ENCODE measurements around the gene GSDME.
A peak's percentile ranks its signal among the peaks of the same experiment; 100 is the strongest.

GSDME gene

GRCh38 chr7:24723178-24723530, 34.1 kb downstream of the GSDME start:
- no peak for DNase-seq (ENCODE audit: low spot score)

- peak; percentile 53 for DNase-seq (ENCODE audit: low spot score)
Measured at GRCh38 chr7:24722386-24723177, 34.7 kb downstream of the GSDME start.

DNA sequence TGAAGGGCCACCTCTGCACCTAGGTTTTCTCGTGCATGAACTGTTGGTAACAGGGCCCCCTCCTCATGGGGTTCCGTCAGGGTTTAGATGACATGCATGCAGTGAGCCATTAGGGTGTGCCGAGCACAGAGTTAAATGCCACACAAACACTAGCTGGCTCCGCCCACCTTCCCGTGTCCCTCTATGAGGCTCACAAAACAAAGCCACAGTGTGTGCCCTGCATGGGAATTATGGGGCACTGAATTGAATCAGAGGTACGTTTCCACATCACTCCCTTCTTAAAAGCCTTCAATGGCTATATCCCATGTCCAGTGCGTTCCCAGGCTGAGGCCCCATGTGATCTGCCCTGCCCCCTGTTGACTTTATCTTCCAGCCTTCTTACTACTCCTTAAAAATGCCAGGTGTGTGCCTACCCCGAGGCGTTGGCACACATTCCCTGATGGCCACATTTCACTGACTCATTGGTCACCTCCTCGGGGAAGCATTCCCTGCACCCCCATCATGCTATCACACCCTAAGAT, 35.7 kb downstream of the GSDME start:
- DNase-seq (ENCODE audit: low spot score) = no peak

DNA sequence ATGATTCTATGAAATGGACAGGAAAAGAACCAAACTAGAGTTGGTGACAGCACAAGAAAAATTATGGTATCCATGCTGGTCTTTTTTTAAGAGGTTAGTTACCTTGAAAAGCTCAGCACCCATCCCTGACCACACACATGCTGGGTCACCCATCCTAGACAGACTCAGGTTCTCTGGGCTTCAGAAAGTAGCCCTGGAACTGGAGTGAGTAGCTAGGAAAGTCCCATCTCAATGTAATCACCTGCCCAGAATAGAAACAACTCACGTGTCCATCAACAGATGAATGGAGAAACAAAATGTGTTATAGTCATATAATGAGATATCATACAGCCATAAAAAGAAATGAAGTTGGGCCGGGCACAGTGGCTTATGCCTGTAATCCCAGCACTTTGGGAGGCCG, 37.0 kb downstream of the GSDME start:
- no peak for DNase-seq (ENCODE audit: low spot score)

- DNase-seq (ENCODE audit: low spot score) = no peak
Measured at GRCh38 chr7:24718977-24719491, 38.2 kb downstream of the GSDME start.

DNA sequence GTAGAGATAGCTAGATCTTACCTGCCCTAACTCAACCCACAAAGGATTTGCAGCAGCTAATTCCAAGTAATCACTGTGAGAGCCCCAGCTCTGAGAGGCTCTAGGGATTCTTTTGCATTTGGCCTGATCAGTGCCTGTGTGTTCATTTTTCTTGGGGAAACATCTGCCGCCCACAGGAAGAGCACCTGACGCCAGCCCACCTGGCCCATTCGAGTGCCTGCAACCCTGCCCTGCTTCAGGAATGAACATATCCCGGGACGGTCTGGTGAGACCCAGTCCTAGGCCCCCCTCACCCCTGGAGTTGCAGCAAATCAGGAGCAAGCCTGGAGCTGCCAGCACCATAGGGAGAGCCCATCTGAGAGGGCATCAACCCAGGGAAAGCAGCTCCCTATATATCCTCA, 38.8 kb downstream of the GSDME start:
- DNase-seq (ENCODE audit: low spot score) = no peak

DNA sequence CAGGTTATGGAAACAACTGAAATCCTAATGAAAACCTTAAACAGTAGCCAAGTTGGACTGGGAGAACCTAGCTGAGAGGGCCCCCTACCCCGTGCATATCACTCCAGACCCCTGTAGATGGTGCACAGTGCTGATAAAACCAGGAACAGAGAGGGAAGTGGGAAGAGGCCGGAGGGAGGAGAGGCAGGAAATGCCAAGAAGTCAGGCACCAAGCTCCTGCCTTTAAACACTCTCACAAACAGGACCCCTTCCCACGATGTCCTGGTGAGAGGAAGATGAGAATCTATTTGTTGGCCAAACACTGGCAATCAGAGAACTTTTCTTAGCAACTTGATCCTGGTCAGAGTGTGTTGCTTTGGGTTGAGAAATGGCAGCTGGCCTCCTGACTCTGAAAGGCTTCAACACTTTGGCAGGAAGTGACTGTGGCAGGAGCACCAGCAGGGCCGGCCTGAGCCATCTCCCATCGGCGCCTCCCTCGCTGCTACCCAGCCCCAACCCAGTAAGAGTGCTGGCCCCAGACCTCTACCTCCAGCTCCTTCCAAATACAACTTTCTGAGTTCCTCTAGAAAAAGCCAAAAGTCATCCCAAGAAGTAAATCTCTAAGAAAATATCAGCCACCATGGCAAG, 39.5 kb downstream of the GSDME start:
- DNase-seq (ENCODE audit: low spot score) = no peak

GRCh38 chr7:24717247-24717622, 40.0 kb downstream of the GSDME start:
- no peak for DNase-seq (ENCODE audit: low spot score)

- DNase-seq (ENCODE audit: low spot score) = no peak
Measured at GRCh38 chr7:24716480-24717246, 40.6 kb downstream of the GSDME start.

GRCh38 chr7:24715661-24716479, 41.4 kb downstream of the GSDME start:
- DNase-seq (ENCODE audit: low spot score) = peak; percentile 46

DNA sequence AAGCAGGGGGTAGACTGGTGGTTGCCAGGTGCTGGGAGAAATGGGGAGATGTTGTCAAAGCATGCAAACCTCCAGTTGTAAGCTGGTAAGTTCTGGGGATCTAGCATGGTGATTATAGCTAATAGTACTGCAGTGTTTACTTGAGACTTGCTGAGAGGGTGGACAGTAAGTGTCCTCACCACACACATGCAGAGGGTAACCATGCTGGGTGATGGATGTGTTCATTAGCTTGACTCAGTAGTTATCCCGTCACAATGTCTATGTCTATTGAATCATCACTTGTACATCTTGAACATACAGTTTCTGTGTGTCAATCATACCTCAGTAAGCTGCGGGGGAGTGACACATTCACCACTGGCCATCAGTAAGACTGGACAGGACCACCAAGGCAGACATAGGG, 42.1 kb downstream of the GSDME start:
- DNase-seq (ENCODE audit: low spot score) = no peak

DNA sequence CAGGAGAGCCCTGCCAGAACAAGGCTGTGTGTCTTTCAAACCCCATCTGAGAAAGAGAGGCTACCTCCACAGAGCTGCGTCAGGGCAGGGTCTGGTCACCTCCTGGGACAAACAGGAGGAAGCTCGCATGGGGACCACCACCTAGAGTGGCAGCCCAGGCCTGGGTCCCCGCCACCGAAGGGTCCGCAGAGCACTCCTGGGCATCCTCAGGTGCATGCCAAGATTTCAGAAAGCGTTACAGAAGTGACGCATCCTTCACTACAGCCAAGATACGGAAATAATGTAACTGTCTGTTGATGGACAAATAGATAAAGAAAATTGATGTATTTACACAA, 42.6 kb downstream of the GSDME start:
- DNase-seq (ENCODE audit: low spot score) = no peak

DNA sequence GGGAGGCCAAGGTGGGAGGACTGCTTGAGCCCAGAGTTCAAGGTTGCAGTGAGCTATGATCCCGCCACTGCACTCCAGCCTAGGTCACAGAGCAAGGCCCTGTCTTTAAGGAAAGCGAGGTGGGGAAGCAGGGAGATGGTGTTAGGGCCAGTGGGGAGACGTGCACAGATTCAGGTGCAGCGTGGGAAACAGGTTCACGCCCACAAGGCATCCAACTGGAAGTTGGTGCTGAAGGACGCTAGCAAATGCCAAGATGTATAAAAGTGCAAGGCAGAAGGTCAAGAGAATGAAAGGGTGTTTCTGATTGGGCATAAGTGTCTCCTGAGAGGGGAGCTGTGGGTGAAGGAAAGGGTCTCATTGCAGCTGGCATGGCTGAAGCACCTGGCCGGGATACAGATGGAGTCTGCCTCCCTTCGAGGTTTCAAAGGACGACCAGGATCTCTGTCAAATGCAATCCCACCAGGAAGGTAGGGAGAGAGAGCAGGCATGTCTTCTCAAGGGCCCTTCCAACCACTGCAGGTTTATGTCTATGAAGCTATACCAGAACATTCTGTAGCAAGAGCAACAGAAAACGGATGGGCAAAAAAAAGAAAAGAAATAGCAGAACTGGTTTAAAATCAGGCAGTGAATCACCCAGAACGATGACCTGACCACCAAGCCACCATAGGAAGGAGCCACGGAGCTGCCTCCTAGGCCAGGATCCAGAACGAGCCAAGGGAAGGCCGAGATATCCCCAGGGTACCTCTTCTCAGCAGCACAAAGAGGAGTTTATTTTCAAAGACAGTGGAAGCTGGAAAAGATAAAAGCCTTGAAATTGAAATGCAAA, 43.2 kb downstream of the GSDME start:
- no peak for DNase-seq (ENCODE audit: low spot score)

GRCh38 chr7:24713039-24713793, 44.0 kb downstream of the GSDME start:
- DNase-seq (ENCODE audit: low spot score) = no peak

GRCh38 chr7:24709585-24710360, 47.5 kb downstream of the GSDME start:
- no peak for DNase-seq (ENCODE audit: low spot score)

- no peak for DNase-seq (ENCODE audit: low spot score)
Measured at GRCh38 chr7:24709051-24709450, 48.2 kb downstream of the GSDME start.

GRCh38 chr7:24707988-24708615, 49.2 kb downstream of the GSDME start:
- no peak for DNase-seq (ENCODE audit: low spot score)
